ENCODE measurements around the gene GNA15.
A peak's percentile ranks its signal among the peaks of the same experiment; 100 is the strongest.

GNA15 gene

DNA sequence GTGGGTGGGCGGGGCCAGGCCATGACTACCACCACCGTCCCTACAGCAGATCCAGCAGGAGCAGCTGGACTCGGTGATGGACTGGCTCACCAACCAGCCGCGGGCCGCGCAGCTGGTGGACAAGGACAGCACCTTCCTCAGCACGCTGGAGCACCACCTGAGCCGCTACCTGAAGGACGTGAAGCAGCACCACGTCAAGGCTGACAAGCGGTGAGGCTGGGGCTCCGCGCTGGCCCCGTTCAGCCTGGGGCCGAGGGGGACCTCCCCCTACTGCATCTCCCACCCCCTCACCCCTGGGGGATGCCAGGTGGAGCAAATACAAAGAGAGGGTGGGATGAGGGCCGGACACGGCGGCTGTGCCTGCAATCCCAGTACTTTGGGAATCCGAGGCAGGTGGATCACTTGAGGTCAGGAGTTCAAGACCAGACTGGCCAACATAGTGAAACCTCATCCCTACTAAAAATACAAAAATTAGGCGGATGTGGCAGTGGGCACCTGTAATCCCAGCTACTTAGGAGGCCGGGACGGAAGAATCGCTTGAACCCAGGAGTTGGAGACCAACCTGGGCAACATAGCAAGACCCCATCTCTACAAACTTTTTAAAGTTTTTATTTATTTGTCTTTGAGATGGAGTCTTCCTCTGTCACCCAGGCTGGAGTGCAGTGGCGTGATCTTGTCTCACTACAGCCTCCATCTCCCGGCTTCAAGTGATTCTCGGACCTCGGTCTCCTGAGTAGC is 70.6 kb downstream of the GNA15 start:
- no peak for DNase-seq (ENCODE audit: low read depth in 1 of 2, low spot score in 1 of 2)

GRCh38 chr19:3207461-3208242 is 71.8 kb downstream of the GNA15 start:
- DNase-seq (ENCODE audit: low read depth in 1 of 2, low spot score in 1 of 2): no peak

- no peak for DNase-seq (ENCODE audit: low read depth in 1 of 2, low spot score in 1 of 2)
Observed at GRCh38 chr19:3208317-3209207, 72.7 kb downstream of the GNA15 start.

- DNase-seq (ENCODE audit: low read depth in 1 of 2, low spot score in 1 of 2): peak; percentile 55
Observed at GRCh38 chr19:3210347-3211017, 74.6 kb downstream of the GNA15 start.

DNA sequence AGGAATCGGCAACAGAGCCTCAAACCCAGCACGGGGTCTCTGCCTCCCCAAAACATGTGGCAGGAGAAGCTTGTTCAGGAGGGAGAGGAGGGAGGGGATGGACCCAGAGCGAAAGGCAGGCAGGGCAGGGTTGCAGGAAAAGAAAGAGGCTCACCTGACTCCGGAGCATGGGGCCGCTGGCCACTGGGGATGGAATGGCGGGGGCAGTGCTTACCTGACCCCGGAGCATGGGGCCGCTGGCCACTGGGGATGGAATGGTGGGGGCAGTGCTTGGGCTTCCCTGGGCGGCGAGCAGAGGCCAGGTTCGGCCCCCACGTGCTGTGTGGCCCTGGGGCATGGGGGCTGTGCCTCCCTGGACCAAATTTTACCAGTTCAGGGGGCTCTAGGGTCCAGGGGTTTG is 75.4 kb downstream of the GNA15 start:
- DNase-seq (ENCODE audit: low read depth in 1 of 2, low spot score in 1 of 2): no peak

GRCh38 chr19:3213159-3213558 is 77.3 kb downstream of the GNA15 start:
- DNase-seq (ENCODE audit: low read depth in 1 of 2, low spot score in 1 of 2): no peak
